ENCODE results near the gene AGRN.
"Not testable (repeated sequence)": the region's sequence is repeated elsewhere in the genome, so short reads cannot be mapped to it uniquely, and the experiment has no call there.

Gene AGRN

DNA sequence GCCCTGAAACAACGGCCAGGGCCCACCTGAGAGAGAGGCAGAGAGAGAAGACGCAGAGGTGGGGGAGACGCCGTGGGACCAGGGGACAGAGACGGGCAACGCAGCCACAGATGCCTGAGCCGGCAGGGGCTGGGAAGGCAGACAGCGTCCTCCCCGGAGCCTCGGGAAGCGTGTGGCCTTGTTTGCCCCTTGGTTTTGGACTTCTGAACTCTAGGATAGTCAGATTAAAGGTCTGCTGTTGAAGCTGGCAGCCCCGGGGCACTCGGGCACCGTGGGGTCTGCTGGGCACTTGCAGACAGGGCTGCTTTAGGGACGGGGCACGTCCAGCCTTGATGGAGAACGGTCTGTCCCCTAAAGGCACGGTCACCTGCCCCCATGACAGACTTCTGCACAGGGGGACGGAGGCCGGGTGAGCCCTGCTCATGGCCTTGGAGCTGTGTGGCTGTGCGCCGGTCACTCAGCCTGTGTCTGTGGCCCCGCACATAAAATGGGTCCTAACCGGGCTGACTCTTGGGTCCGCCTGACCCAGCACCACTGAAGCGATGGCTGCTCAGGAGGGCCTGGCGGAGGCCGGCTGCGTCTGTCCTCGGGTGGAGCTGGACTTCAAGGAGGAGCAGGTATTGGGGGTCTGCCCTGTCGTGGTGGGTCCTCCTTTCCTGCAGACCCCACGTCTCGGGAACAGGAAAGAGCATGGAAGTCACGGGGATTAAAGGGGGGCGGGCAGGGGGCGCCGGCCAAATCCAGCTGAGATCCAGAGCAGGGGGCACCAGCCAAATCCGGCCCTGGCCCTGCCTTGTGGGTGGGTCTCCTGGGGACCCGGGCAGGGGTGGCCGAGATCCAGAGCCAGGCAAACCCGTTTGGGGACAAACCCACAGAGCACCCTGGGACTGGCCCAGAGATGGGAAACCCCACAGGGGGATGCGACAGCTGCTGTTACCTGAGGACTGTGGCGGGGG, 63.8 kb downstream of the AGRN start:
- no peak for DNase-seq

DNA sequence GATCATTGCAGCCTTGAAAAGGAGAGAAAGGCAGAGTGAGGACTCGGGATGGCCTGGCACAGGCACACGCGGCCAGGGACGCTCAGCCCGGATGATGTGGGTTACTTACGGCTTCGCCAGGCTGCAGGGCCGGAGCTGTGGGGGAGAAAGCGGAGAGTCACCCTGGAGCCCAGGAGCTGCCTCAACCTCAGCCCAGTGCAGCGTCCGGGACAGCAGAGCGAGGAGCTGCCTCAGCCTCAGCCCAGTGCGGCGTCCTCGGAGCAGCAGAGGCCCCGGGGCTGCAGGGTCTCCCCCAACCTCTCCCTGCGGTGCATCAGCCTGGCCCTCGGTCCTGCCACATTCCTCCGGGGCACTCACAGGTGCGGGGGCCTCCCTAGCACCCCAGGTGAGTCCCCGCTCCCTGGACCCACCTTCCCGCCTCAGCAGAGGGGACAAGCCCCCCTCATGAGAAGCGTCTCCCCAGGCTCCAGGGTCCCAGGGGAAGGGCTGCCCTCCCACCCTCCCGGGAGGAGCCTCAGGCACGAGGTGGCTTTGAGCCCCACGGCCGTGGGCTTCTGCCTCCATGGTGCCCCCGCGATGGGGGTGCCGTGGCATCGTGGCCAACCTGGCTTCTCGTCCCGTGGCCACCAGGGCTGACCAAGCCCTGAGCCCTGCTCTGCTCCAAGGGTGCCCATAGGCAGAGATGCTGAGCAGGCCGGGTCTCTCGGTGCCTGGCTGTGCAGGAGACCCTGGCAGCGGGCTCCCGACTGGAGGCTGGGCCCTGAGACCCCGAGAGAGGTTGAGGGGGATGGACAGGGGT, 64.7 kb downstream of the AGRN start:
- no peak for DNase-seq

DNA sequence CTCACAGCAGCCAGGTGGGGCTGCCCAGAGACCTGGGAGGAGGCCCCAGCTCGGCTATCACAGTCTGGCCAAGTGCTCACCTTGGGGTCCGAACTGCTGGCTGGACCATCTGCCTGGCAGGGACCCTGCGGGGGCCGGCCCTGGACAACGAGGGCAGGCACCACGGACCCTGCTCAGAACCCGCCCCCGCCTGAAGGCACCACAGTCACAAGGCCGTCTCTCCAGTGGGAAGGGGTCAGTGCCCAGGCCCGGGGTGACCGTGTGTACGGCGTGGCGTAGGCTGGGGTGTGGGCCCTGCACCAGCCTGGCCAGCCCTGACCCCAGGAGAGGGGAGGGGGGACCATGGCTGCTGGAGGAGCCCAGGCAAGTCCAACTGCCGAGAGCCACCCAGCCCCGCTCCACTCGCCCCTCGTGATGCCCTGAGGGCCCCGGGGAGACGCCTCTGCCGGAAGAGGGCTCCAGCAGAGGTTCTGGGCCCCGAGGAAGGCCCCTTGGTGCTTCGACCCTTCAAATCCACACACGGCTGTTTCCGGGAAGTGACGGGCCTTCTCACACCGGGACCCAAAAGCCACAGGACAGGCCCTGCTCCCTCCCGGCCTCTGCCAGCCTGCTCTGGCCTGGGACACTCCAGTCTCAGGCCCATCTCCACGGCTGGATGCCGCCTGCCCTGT, 65.4 kb downstream of the AGRN start:
- DNase-seq = no peak

DNA sequence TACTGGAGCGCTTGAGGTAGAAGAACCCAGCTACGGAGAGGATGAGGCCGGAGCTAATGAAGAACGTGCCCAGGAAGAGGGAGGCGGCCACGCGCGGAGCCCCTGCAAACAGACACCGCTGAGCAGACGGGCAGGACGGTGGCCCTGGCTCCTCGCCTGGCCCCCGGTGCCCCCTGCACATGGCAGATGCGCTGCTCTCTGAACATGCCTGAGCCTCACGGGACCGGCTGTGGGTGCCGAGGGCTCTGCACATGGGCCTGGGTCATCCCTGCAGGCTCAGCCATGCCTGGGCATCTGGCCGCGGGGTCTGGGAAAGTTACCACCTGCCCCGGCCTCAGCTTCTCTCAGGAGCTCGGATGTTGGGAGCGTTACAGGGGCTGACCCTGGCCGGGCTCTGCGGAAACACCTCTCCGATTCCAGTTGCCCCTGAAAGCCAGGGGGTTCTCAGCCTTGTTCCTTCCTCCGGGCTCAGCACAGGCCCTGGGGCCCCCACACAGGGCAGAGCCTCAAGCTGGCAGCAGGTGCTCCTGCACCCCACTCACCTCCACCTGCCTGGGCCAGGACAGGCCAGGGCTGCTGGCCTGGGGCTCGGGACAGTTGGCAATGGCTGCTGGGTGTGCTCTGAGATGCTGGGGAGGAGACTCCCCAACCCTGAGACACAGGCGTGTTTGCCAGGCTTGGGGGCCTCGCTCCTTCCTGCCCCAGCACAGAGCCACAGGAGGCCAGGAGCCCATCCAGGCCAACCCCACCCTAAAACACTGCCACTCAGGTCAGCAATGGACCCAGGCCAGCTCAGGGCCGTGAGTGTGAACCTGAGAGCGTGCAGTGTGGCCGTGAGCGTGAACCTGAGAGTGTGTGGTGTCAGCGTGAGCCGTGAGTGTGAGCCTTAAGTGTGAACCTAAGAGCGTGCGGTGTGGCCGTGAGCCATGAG, 66.3 kb downstream of the AGRN start:
- DNase-seq = no peak

DNA sequence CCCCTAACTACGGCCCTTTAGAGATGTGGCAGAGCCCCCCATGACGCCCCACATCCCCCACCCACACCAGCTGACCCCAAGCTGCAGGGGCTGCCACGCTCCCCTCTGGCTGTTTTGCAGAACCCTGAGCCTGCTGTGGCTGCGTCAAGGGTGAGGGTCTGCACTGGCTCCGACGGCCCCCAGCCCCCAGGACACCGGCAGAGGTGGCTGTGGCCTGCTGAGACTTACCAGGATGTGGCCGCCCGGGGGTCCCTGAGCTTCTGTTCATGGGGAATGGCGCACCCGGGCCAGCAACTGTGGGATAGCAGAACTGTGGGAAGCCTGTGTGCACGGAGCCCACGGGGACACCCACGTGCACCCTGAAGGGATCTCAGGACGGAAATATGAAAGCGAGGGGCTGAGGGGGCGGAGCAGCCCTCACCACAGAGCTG, 67.0 kb downstream of the AGRN start:
- no peak for DNase-seq

DNA sequence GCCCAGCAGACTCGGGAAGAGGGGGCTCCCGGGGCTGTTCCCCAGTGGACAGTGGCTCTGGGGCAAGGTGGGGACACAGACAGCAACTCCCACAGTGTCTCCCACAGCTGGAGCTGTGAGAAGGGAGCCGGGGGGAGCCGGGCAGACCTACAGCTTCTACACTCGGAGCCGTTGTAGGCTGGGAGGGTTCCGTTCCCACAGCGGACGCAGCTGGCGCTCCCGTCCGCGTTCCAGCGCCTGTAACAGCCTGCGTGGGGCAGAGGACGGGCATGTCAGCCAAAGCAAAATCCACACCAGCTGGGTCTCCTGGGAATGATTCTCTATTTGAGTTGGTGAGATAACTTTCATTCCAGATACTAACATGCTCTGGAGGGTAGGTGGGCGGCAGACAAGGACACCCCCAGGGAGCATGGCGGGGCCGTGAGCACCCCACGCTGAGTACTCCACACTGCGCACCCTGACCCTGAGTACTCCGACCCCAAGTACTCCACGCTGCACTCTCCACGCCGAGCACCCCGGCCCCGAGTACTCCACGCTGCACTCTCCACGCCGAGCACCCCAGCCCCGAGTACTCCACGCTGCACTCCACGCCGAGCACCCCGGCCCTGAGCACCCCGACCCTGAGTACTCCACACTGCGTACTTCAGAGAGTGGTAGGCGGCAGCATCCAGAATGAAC, 67.6 kb downstream of the AGRN start:
- DNase-seq = no peak

DNA sequence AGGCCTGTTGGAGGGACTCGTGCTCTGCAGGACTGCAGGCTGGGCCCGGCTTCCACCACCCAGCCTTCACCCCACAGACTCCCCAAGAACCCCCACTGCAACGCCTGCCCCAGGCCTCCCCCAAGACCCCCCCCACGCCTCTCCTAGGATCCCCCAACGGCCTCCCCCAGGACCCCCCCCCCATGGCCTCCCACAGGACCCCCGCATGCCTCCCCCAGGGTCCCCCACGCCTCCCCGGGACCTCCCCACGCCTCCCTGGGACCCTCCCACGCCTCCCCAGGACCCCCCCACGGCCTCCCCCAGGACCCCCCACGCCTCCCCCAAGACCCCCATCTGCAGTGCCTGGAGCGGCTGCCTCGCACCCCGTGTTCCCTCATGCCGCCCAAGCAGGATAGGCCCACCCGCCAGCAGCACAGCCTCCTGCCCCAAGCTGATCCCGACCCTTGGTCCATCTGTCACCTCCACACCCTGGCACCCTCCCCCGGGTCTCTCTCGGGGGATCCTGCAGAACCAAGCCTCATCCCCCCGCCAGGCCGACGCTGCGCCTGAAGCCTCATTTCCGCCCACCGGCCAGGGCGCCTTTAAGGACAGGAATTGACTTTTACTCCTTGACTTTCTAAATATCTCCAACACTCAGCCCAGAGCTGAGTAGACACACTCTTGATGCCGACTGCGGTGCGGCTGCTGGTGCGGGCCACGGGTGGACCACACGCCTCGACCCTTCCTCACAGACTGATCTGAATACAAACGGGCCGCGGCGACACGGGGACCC, 68.3 kb downstream of the AGRN start:
- no peak for DNase-seq

DNA sequence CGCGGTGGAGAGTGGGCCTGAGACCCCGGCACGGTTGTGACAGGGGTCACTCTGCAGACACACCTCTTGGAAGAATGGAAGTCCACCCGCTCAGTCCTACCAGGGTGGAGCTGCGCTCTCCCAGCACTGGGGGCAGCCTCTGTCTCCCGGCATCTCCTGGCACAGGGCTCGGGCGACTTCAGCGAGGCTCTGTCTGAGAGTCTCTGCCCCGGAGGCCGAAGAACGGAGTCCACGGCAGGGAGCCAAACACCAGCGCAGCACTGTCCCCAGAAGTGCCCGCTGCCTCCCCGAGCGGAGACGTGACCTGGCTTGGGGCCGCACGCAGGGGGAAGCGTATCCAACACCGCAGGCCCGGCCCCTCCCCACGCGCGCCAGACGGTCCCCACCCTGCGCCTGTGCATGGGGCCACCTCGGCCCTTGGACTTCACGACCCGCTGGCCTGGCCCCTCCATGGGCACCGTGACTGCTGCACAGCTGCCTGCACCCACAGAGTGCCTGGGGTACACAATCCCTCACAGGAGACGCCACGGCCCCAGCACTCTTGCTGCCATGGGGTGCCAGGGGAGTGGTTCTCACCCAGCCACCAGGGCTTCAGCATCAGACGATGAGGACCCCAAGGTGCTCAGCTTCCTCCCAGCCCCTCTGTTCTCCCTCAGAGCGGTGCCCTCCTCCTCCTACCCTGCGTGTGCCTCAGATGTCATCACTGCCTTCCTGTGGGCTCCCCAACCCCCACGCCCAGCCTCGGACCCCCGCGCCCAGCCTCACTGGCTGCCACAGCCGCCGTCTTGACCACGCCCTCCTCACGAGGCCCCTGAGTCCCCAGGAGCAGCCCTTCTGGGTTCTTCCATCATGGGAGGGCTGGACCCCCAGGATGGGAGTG, 69.1 kb downstream of the AGRN start:
- DNase-seq = no peak

DNA sequence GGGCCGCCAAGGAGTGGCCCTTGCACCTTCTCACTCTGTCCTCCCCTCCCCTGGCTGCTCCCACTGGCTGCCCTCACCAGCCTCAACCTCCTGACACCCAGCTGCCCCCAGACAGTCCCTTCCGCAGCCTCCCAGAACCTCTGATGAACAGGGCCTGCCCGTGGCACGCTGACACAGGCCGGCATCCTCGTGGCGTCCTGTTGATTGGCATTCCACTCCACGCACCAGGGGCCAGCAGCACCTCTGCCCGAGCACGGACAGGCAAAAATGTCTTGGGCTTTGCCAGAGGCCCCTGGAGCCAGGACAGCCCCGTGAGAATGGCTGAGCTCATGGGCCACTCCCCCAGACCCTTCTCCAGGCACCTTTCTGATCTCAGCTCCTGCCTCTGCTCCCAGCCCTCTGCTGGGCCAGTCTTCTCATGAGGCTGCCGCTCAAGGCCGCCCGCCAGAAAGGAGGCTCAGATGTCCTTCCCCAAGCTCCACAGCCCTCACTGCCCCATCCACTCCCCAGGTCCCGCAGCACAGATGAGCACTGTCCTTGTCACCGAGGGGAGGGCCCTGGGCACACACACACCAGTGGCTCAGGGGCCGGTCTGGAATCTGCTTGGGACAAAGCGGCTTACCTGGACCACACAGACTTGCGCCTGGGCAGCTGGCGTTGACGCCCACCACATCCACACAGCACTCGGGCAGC, 70.0 kb downstream of the AGRN start:
- no peak for DNase-seq

DNA sequence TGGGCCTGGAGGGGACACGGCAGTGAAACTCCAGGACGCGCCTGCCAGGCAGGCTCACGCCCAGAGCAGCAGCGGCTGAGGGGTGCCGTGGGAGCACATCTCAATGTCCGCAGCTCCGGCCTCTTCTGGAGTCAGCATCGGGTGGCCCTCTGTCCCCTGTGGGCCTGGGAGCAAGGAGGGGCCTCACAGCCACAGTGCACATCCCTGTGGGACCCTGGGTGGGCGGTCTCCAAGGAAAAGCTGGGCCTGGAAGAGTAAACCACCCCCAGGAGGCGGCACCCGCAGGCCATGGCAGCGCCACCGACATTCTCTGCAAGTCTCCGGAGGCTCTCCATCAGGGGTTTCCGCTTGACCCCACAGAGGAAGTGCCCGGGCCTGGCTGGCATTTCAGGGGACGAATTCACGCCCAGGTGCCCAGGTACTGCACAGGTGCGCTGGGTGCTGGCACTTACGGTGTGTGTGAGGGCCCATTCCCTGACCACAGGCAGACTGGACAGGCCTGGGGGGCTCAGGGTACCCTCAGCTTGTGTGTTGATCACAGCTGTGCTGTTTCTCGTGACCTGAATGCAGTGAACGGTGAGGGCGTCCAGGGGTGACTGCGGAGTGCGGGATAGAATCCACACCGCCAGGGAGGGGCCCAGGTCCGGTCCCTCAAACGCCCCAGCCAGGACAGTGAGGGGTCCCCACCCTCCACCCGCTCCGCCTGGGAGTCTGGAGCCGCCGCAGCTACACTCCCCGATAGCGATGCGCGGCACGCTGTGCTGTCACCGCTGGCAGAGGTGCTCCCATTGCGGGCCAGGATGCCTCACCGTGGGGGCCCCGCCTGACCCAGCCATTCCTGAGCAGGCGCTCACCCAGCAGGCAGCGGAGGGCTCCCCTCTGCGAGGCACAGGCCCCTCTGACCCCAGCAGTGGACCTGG, 70.8 kb downstream of the AGRN start:
- no peak for DNase-seq

DNA sequence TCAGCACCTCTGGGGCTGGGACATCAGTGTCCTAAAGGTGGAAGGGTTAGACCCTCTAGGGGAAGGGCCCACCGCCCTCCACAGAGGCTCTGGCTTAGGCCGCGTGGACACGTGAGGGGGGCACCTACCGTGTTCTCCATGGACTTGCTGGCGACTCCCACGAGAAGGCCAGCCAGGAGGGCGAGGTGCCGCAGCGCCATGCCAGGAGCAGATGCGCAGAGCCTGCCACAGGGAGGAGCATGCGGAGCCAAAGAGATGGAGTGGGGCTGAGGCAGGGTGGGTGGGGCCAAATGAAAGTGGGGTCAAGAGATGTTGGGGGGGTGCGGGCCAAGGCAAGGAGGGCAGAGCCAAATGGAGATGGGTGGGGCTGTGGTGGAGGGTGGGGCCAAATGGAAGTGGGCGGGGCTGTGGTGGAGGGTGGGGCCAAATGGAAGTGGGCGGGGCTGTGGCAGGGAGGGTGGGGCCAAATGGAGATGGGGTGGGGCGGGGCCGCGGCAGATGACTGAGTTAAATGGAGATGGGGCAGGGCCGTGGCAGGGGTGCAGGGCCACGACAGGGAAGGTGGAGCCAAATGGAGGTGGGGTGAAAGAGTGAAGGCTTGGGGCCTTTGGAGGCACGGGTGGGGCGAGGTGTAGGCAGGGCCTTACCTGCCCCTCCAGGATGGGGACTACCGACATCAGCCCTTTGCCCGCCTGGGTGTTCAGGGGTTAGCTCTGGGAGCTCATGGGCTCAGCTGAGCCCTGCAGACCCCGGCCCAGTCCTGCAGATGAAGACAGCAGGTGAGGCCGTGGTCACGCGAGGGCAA, 71.6 kb downstream of the AGRN start:
- DNase-seq = no peak

DNA sequence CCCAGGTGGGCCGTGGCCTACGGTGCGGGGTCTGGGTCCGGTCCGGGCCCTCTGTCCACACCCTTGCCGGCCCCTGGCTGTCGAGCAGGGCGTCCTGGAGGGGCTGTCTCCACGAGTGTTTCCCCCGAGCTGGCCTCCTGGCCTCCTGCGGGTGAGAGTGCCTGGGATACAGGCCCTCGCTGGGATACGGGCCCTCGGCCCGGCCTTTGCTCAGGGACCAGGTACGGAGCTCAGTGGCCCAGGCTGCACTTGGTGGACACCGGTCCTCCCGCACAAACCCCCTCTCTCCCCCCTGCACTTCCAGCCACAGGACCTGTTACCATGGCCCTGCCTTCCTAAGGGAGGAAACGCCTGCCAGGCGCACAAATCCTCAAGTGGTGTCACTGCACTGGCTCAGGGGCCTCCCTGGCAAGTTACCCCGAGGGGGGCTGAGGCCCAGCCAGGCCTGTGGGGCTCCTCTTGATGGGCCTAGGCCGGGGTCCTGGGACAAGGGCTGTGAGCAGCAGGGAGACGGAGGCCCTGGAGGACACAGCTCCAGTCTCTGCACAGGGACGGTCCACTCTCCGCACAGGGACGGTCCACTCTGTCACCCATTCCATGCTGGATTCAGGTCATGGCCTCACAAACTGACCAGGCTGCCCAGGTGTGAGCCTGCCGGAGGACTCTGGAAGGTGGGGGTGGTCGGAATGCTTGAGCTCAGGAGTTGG, 72.4 kb downstream of the AGRN start:
- no peak for DNase-seq

DNA sequence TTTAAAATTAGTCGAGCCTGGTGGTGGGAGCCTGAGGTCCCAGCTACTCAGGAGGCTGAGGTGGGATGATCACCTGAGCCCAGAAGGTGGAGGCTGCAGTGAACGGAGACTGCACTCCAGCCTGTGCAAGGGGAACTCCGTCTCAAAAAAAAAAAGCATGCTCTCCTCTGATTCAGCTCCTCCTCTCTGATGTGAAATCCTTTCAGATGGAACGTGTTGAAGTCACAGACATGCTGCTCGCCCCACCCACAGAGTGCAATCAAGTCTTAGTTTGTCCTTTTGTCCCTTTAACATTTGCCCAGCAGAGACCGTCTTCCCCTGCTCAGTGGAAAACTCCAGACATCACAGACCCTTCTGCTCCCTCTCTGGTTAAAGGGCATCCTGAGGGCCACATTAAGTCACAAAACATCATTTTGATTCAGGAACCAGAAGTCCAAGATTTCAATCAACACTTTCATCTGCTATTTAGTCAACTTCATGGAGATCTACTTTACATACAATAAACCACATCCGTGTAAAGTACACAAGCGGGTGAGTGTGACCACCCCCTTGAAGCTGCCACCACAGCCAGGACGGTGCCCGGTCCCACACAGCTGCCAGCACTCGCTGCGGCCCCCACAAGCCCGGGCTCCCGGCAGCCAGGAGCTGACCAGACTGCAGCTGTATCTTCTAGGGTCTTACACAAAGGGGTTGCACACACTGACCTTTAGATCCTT, 73.1 kb downstream of the AGRN start:
- no peak for DNase-seq

DNA sequence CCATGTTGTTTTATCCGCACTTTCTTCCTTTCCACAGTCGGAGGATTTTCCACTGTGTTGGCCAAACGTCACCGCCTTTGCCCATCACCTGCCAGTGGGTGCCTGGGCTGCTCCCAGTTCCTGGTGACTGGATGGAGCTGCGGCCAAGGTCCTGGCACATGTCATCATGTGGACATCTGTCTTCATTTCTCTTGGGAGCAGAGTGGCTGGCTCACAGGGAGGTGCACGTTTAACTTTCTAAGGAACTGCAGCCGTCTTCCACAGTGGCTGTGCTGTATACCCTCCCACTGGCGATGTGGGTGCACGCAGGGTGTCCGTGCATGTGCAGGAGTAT, 73.7 kb downstream of the AGRN start:
- no peak for DNase-seq

DNA sequence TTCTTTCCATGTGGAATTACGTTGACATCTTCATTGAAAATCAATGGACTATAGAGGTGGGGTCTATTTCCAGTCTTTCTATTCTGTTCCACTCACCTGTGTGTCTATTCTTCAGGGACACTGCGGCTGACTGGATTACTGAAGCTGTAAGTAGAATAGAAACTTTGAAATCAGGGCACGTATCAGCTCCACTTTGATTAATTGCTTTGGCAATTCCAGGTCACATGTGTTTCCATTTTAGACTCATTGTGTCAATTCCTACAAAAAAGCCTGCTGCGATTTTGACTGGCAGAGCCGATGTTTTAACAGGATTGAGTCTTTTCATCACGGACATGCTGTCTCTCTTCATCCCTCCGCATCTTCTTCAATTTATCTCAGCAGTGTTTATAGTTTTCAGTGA, 75.1 kb downstream of the AGRN start:
- no peak for DNase-seq

DNA sequence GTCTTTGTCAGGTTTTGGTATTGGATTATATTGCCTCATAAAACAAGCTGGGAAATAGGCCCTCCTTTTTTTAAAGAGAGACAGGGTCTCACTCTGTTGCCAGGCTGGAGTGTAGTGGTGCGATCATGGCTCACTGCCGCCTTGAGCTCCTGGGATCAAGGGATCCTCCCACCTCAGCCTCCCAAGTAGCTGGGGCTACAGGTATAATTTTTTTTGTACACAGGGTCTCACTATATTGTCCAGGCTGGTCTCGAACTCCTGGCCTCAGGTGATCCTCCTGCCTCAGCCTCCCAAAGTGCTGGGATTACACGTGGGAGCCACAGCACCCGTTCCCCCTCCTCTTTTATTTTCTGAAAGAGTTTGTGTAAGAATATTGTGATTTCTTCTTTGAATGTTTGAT, 76.2 kb downstream of the AGRN start:
- DNase-seq = not testable (repeated sequence)
